Brain microvascular endothelial cell (primary cell): ENCODE data around the gene ERC1.
A peak's percentile ranks its signal among the peaks of the same experiment; 100 is the strongest.

Experiments used
- DNase-seq: peaks from one replicate; pipeline ENCODE4 v3.0.0-alpha.2; 2020
- H3K27ac ChIP-seq: fragments of 250-450 bp; sonication (Bioruptor Pico); 2 replicates; pipeline ENCODE4 v1.5.1; 2020; ENCODE audit warnings: mild to moderate bottlenecking, moderate library complexity
- H3K27me3 ChIP-seq: fragments of 250-450 bp; sonication (Bioruptor Pico); replicated peaks from 2 replicates; pipeline ENCODE4 v1.5.1; 2020; ENCODE audit warnings: mild to moderate bottlenecking
- H3K36me3 ChIP-seq: fragments of 250-450 bp; sonication (Bioruptor Pico); replicated peaks from 2 replicates; pipeline ENCODE4 v1.5.1; 2020; ENCODE audit warnings: mild to moderate bottlenecking
- H3K4me3 ChIP-seq: 2 replicates; pipeline ENCODE4 v1.5.1; 2011; ENCODE audit warnings: low read depth, mild to moderate bottlenecking, control low read depth, low read length, moderate library complexity
- in situ Hi-C: cut with HindIII; loops from 2 replicates; pipeline ENCODE4 v1.10.0; 2017; ENCODE audit warnings: low sequenced_read_pairs, low pct_ligation_motif_present
- TF ChIP-seq, protein P1 (sequence below): IDR thresholded peaks from 2 replicates; pipeline ENCODE4 v1.5.1; 2011; ENCODE audit warnings: low read depth, mild to moderate bottlenecking, moderate library complexity, low read length, control low read depth, inconsistent platforms; ENCODE audit errors: missing control alignments

Gene ERC1

GRCh38 chr12:1453810-1454209 is 462.8 kb downstream of the ERC1 start:
- H3K36me3 ChIP-seq = no peaks in the 10 kb centered on the region
- no peaks in the 10 kb centered on the region for H3K27me3 ChIP-seq
- no peak overlapping the region for H3K4me3 ChIP-seq
- no peak for DNase-seq
- in situ Hi-C loops = no loop called here
- no peak overlapping the region for H3K27ac ChIP-seq
- TF ChIP-seq, protein P1, sequence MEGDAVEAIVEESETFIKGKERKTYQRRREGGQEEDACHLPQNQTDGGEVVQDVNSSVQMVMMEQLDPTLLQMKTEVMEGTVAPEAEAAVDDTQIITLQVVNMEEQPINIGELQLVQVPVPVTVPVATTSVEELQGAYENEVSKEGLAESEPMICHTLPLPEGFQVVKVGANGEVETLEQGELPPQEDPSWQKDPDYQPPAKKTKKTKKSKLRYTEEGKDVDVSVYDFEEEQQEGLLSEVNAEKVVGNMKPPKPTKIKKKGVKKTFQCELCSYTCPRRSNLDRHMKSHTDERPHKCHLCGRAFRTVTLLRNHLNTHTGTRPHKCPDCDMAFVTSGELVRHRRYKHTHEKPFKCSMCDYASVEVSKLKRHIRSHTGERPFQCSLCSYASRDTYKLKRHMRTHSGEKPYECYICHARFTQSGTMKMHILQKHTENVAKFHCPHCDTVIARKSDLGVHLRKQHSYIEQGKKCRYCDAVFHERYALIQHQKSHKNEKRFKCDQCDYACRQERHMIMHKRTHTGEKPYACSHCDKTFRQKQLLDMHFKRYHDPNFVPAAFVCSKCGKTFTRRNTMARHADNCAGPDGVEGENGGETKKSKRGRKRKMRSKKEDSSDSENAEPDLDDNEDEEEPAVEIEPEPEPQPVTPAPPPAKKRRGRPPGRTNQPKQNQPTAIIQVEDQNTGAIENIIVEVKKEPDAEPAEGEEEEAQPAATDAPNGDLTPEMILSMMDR = no peak

DNA sequence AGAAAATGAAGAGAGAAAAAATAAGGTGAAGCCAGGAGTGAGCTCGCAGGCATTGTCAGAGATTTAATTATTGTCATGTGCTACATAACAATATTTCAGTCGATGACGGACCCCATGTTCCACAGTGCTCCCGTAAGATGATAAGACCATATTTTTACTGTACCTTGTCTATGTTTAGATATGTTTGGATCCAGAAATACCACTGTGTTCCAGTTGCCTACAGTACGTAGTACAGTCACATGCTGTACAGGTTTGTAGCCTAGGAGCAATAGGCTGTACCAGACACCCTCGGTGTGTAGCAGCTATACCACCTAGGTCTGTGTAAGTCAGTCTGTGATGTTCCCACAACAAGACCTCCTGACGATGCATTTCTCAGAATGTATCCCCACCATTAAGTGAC is 465.9 kb downstream of the ERC1 start:
- no peak for DNase-seq
- H3K36me3 ChIP-seq = no peaks in the 10 kb centered on the region
- H3K4me3 ChIP-seq = no peak overlapping the region
- in situ Hi-C loops = no loop called here
- TF ChIP-seq, protein P1 = no peak
- no peaks in the 10 kb centered on the region for H3K27me3 ChIP-seq
- H3K27ac ChIP-seq = no peak overlapping the region

DNA sequence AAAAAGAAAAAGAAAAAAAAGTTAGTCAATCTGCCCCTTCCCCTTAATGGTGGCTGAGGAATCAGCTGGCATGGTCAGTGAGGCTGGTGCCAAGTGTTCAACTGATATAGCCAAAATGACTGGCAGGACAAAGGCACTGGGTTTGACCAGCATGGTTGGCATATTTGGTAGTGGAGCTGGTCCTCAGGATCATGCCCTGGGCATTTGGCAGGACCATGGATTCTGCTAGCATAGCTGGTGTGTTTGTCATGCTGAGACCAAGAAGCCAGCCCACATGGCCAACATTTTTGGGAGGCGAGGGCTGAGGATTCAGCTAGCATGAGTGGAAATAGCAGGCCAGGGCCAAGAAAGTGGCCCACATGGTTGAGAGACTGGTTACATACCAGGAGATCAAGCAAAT is 466.9 kb downstream of the ERC1 start:
- no peak overlapping the region for H3K4me3 ChIP-seq
- no peak overlapping the region for H3K27ac ChIP-seq
- DNase-seq = peak; percentile 63
- TF ChIP-seq, protein P1 = no peak
- no peaks in the 10 kb centered on the region for H3K27me3 ChIP-seq
- no peaks in the 10 kb centered on the region for H3K36me3 ChIP-seq
- in situ Hi-C loops = no loop called here

DNA sequence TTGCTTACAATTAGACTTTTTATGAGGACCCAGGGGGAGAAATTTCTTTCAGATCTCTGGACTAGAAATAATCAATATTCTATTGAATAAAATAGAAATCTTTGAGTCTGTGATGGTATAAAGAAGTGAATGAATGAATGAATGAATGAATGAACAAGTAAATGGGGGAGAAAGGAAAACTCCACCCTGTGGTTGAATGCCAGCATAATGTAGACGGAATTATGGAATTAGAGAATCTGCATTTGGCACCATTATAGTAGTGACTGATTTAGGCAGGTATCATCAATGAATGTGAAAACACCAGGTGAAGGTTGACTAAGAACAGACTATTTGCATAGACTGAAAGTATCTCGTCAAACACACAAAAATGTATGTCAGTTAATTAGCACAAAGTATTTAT is 468.3 kb downstream of the ERC1 start:
- Histone ChIP-seq H3K27me3 (no peaks in the 10 kb centered on the region), H3K4me3 (no peak overlapping the region), H3K27ac (no peak overlapping the region), H3K36me3 (no peaks in the 10 kb centered on the region)
- in situ Hi-C loops = no loop called here
- TF ChIP-seq, protein P1 = no peak
- DNase-seq = no peak

DNA sequence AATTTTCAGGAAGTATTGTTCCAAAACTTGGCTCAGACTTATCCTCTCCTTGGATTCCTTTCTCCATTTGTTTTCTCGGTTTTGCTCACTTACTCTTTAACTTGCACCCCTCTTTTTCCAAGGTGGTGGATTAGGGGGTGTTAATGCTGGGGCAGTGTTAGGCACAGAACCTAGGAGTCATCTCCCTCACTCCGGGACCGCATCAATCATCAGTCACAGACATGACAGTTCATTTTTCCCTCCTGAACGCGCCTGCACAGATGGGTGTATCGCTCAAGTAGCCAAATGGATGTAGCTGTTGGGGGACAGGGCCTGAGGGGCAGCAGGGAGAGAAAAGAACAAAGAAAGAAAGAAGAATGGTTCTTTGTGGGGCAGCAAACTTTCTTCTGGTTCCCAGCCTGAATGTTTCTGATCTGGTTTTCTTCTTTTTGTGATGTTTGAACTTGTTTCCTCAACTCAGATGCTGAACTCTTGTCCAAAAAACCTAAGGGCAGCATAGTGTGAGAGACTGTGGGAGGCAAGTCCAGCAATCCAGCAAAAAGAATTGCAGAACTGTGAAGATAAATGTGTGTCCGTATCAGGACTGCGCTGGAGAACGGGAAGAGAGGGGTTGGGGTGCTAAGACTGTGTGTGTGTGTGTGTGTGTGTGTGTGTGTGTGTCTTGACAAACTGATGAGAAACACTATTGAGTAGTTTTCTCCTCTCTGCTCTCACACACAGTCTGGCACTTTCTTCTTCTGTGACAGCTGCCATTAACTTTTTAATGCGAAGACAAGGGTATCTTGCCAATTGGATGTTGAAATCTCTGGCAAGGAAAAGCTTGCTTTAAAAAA is 472.3 kb downstream of the ERC1 start:
- H3K4me3 ChIP-seq = no peak overlapping the region
- H3K27me3 ChIP-seq = no peaks in the 10 kb centered on the region
- TF ChIP-seq, protein P1 = no peak
- H3K27ac ChIP-seq = no peak overlapping the region
- in situ Hi-C loops = no loop called here
- H3K36me3 ChIP-seq = no peaks in the 10 kb centered on the region
- no peak for DNase-seq

DNA sequence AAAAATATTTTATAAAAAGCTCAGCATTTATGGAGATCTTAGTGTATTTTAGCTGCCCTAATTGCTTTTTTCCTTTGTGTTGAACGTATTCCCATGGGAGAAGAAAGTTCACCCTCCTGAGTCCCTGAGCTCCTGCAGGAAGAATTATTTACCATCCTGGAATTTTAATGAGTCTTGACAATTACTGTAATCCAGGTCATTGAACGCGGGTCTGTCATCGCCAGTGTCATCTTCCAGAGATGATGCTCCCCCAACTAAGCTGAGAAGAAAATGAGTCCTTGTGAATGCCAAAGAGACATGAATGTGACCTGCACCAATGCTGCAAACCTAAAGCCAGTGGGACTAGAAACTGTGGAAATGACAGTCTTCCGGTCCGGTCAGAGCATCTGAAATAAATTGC is 473.9 kb downstream of the ERC1 start:
- H3K36me3 ChIP-seq = no peaks in the 10 kb centered on the region
- no peak overlapping the region for H3K4me3 ChIP-seq
- no peak overlapping the region for H3K27ac ChIP-seq
- in situ Hi-C loops = no loop called here
- TF ChIP-seq, protein P1 = no peak
- H3K27me3 ChIP-seq = no peaks in the 10 kb centered on the region
- no peak for DNase-seq
